ENCODE measurements around the gene FAM117B. TPM values are rescaled to one million over a fixed set of nuclear protein-coding genes. Genes with fewer than 3 reads are reported as not detected.
A peak's percentile ranks its signal among the peaks of the same experiment; 100 is the strongest.
"Not testable (repeated sequence)": the region's sequence is repeated elsewhere in the genome, so short reads cannot be mapped to it uniquely, and the experiment has no call there.

The FAM117B gene
- total RNA-seq, 1 donor from 2014 or later: 1.4 TPM

DNA sequence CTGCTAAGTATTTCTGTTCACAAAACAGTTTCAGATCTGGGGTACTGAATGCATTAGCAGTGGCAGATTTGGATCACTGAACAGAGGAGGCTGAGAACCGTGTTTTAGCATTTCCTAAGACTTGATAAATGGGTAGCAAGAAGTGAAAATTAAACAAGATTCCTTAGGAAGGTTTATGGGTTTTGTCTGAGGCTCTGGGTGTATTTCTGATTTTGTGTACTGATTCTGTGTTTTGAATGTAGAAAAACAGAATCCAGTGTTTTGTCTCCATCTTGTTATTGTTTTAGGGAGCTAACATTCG lies 1.4 kb downstream of the FAM117B start:
- peak in 1 of 2 donors; percentile 11 for DNase-seq (ENCODE audit: low read depth in 2 of 2)

DNA sequence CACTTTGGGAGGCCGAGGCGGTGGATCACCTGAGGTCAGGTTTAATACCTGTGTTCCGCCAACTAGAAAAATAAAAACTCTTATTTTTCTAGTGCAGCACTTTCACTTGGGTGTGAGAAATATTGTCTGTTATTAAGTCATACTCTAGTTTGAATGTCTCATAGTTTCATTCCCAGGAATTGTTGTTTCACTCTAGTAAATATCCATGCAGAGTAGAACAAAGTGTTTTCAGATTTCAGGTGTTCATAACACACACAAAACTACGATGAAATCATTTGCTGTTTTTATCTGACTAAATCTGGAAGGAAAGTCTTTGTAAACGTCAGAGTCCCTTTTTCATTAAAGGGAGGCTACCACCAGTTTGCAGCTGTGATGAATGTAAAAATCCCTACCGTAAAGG lies 4.0 kb downstream of the FAM117B start:
- DNase-seq (ENCODE audit: low read depth in 2 of 2): no peak

DNA sequence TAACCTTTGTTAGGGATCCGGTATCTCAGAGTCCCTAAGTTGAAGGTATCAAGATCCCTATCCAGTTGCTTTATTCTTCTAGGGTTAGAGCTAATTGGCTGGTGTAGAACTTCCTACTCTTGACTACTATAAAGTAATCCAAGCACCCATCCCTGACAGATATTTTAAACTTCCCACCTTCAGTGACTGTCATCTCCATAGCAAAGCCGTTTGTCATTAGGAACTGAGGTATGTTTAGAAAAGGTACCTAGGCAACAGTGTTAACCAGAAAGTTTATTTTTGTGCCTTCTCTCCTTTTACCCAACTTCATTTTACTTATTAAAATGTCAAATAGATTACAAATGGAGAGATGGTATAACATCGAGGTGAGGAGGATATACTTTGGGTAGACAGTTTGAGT lies 4.5 kb downstream of the FAM117B start:
- DNase-seq (ENCODE audit: low read depth in 2 of 2): no peak

DNA sequence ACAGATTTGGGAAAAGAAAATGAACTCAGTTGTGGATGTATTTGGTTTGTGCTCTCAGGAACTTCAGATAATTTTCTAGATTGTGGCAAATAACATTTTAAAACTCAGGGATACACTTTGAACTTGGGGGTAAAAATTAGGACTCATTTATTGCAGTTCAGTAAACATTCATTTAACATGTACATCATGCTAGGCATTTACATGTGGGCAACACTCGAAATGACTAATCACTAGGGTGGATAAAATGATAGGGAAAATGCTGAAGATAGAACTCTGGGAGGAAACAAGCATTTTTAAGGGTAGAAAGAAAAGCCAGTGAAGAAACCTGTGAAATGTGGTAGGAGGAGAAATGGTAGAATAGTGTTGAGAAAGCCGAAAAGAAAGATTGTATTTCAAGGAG lies 7.8 kb downstream of the FAM117B start:
- no peak for DNase-seq (ENCODE audit: low read depth in 2 of 2)

DNA sequence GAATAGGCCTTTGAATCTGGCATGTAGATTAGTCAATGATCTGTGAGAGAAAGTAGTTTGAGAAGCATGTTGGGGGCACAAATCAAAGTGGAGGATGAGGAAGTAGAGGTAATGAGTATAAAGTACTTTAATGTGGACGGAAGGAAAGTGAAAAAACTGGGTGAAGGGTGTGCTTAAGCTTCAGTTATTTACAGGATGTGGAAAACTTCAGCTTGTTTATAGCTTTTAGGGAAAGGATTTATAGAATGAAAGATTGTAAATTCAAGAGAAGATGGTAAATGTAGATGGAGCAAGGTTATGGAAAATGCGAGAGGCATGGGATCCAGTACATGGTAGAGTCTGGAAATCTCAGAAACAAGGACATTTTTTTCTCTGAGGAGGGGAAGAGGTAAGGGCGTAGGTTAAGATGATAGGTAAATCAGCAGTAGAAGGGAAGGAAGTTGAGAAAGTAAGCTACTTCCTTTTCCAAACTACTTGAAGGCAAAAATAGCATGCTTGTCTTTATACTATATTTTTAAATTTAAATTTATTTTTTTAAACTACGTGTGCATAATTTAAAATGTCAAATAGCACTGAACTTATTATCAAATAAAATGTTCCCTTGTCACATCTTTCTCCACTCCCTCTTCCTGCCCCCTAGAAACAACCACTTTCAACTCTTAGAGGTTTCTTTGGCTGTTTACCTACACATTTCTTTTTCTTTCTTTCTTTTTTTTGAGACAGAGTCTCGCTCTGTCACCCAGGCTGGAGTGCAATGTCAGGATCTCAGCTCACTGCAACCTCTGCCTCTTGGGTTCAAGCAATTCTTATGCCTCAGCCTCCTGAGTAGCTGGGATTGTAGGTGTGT lies 8.5 kb downstream of the FAM117B start:
- DNase-seq (ENCODE audit: low read depth in 2 of 2): no peak

DNA sequence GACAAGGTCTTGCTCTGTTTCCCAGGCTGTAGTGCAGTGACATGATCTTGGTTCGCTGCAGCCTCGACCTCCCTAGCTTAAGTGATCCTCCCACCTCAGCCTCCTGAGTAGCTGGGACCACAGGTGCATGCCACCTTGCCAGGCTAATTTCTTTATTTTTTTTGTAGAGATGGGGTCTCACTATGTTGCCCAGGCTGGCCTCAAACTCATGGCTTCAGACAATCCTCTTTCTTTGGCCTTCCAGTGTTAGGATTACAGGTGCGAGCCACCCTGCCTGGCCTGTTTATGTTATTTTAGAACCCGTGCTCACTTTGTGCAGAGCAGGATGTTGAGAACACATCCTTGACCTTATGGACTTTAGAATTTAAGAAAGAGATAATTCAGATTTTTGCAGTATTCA lies 17.4 kb downstream of the FAM117B start:
- DNase-seq (ENCODE audit: low read depth in 2 of 2): no peak

DNA sequence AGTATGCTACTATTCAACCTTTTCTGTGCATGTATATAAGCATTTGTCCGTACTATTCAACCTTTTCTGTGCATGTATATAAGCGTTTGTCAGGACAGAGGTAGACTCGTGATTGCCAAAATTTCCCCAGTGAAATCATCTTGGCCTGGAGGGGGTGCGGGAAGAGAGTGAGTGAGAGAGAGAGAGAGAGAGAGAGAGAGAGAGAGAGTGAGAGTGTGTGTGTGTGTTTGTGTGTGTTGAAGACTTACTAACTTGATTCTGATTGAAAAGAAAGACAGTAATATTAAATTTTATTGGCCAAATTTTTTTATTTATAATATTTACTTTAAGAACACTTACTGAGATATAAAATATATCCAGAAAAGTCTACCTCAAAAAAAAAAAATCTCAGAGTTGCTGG lies 19.1 kb downstream of the FAM117B start:
- no peak for DNase-seq (ENCODE audit: low read depth in 2 of 2)

DNA sequence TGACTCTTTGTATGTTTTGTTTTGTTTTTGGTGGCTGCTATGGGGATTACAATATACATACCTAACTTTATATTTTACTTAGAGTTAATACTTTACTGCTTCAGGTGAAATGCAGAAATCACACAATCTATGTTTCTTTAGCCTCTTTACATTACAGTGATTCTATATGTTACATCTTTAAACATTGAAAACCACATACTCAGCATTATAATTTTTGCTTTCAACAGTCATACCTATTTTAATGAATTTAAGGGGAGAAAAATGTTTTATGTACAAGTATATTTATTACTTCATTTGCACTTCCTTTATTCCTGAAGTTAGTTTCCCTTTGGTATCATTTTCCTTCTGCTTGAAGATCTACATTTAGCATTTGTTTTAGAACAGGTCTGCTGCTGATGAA lies 23.1 kb downstream of the FAM117B start:
- DNase-seq (ENCODE audit: low read depth in 2 of 2): no peak

DNA sequence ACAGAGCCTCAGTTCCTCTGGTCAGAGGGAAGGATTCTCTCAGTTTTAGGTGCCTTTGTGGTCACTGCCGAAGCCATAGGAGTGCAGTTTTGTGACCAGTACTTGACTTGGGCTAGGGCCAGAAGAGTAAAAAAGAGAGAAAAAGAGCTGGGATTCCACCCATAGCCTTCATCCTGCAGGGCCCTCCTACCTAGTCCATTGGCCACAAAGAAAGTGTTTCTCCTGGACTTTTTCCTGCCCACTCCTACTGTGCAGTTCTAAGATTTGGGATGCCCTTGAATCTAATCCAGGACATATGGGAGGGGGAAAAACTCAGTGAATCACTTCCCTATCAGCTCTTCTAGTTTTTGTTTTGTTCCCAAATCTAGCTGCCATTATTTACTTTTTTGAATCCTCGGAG lies 26.0 kb downstream of the FAM117B start:
- no peak for DNase-seq (ENCODE audit: low read depth in 2 of 2)

DNA sequence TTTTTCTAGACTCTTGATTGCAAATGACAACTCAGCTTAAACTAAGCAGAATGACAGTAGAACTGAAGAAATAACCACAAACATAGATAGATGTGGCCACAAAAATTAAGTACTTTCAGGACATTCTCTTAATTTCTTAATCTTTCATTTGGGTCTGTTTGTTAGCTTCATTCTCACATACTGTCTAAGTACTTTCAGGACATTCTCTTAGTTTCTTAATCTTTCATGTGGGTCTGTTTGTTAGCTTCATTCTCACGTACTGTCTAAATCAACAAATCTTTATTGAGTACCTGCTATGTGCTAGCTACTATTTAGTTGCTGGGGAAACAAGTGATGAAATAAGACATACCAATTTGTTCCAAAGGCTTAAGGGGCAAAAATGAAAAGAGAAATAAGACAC lies 35.1 kb downstream of the FAM117B start:
- DNase-seq (ENCODE audit: low read depth in 2 of 2): no peak

DNA sequence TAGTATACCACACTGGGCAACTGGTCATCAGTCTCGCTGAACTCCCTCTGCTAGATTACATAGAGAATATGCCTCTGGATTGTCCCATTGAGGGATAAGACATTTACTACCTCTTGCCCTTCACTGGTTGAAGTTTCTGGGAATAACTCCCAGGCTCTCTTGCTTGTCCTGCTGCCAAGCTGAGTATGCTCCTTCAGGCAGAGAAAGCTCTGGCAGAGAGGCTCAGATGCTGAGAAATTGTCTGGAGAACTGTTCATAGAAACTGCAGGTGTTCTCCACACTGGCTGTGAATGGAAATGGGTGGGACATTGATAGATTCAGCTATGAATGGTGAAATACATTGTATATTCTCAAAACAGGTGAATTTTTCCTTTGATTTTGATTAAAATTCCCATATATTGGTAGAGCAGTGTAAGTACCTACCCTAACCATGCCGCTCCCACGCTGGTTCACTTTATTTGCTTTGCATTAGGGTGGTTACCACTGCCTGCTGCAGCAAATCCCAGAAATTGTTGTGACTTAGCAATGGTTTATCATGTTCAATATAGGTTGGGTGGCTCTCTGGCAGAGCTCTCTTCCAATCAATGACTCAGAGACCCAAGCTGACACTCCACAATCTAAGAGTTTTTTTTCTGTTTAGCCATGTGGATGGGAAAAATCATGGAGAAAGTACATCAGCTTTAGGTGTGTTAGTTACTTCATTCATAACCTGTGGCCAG lies 36.7 kb downstream of the FAM117B start:
- DNase-seq (ENCODE audit: low read depth in 2 of 2): no peak

DNA sequence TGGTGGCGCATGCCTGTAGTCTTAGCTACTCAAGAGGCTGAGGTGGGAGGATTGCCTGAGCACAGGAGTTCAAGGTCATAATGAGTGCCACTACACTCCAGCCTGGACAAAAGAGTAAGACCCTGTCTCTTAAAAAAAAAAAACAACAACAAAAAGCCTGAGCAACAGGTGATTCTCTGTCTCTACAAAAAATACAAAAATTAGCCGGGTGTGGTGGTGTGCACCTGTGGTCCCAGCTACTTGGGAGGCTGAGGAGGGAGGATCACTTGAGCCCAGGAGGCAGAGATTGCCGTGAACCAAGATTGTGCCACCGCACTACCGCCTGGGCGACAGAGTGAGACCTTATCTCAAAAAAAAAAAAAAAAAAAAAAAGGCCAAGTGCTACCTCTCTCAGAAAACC lies 40.3 kb downstream of the FAM117B start:
- not testable (repeated sequence) for DNase-seq (ENCODE audit: low read depth in 2 of 2)

DNA sequence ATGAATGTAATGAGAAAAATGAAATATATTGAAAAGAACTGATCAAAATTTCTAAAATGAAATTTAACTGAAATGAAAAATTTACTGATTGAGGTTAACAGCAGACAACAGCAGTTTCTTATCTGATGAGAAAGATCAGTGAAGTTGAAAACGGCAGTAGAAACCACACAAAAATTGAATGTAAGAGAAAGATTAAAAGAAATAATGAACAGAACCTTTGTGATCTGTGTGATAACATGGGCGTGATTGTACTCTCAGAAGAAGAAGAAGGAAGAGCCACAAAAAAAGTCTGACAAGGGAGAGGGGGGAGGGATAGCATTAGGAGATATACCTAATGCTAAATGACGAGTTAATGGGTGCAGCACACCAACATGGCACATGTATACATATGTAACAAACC lies 45.2 kb downstream of the FAM117B start:
- DNase-seq (ENCODE audit: low read depth in 2 of 2): no peak

DNA sequence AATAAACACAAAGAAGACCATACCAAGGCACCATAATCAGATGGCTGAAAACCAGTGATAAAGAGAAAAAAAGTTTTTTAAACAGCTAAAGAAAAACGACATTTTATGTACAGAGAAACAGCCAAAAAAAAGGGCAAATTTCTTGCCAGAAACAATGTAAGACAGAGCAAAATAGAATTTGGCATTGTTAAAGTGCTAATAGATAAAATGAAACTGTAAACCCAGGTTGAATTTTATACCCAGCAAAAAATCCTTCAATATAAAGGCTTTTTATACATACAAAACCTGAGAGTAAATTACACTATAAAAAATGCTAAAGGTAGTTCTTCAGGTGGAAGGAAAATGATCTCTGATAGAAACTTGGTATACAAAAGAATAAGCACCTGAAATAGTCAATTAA lies 45.7 kb downstream of the FAM117B start:
- DNase-seq (ENCODE audit: low read depth in 2 of 2): no peak

DNA sequence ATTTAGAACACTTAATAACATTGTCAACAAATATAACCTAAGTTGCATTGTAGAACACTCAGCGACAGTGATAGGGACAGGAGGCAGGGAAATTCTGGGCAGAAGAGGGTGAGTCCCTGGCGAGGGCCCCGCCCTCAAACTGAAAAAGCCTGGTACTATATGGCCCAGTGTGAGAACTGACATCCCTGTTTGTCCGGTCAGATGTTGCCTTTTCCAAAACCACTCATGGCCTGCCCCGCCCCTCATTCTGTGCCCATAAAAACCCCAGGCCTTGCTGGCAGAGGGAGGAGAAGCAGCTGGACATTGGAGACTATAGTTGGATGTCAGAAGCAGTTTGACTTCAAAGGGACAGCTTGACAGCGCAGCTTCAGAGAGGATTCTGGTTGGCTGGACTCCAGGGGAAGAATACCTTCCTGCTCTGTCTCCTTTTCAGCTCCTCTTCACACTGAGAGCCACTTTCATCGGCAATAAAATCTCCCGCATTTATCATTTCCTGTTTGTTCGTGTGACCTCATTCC lies 47.0 kb downstream of the FAM117B start:
- no peak for DNase-seq (ENCODE audit: low read depth in 2 of 2)

DNA sequence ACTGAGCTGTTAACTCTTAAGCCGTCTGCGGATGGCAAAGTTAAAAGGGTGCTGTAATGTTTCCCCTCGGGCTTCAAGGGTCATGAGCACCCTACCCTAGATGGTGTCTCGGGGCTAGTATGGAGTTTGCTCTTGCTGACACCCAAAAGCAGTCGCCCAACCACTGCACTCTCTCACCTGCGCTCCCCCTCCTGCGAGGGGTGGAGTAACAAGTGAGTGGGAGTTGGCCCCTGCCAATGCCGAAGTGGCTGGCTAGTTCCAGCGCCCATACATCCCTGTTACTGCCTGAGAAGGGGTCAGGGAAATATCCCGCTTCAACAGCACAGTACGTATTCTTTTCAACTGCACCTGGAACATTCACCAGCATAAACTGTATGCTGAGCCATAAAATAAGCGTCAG lies 47.5 kb downstream of the FAM117B start:
- no peak for DNase-seq (ENCODE audit: low read depth in 2 of 2)

DNA sequence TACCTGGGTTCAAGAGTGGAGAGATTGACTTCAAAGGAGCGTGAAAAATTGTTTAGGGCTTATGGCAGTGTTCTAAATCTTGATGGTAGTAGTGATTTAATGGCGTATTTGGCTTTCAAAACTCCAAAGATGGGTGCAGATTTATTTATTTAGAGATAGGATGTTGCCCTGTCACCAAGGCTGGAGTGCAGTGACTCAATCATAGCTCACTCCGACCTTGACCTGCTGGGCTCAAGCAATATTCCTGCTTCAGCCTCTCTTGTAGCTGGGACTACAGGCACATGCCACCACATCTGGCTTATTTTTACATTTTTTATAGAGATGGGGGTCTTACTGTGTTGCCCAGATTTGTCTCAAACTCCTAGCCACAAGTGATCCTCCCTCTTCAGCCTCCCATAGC lies 52.5 kb downstream of the FAM117B start:
- no peak for DNase-seq (ENCODE audit: low read depth in 2 of 2)

DNA sequence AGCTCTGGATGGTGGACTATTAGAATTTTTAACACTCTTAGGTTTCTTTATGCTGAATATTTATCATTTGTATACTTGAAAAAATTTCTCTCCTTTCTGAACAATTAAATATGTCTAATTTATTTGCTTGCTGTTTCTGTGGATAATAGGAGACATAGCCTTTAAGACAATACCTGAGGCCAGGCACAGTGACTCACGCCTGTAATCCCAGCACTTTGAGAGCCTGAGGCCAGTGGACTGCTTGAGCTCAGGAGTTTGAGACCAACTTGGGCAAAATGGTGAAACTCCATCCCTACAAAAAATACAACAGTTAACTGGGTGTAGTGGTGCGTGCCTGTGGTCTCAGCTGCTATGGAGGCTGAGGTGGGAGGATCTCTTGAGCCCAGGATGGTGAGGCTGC lies 54.7 kb downstream of the FAM117B start:
- DNase-seq (ENCODE audit: low read depth in 2 of 2): no peak

DNA sequence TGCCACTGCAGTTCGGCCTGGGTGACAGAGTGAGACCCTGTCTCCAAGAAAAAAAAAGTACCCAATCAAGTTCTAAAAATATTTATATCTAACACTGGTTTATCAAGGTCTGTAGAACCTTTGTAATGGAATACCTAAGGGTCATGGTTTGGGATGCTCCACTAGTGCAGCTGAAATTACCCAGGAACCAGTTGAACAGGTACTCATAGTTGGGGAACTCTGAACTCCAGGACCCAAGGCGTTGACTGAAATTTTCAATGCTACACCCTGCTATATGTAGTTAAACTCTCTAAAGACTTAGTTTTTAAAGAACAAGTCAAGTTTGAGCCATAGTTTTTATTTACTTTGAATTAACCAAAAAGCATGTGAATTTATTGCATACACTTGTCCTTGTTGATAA lies 55.1 kb downstream of the FAM117B start:
- DNase-seq (ENCODE audit: low read depth in 2 of 2): no peak

DNA sequence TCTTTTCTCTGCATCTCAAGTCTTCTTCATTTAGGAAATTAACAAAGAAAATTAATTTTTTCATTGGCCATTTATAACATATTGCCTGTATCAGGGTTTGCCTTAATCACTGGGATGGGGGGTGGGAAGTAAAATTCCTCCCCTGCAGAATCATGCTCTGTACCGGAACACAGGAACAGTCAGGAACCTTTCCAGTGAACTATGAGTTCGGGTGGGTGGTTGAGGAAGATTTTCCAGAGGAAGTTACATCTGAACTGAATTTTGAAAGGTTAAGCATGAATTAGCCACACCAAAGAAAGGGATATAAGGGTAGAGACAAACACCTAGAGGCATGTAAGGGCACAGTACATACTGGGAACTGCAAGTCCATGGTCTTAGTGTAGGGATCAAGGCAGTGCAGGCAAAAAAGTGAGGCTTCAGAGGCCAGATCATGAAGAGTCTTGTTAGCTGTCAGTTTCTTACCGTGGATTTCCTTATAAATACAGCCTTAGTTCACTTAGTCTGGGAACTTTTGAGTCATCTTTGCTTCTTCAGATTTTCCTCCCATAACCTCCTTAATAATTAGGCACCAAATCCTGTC lies 55.6 kb downstream of the FAM117B start:
- no peak for DNase-seq (ENCODE audit: low read depth in 2 of 2)

DNA sequence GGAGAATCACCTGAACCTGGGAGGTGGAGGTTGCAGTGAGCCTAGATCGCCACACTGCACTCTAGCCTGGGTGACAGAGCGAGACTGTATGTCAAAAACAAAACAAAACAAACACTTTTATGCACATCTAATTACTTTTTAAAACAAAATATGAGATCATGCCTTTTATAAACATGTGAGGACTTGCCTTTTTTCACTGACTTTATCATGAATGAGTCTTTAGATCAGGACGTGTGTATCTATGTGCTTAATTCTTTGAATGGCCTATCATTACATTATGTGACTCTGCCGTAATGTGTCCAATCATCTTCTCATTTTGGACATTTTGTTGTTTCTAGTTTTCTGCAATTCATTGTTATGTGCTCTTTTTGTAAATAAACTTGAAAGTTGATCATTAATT lies 58.7 kb downstream of the FAM117B start:
- no peak for DNase-seq (ENCODE audit: low read depth in 2 of 2)

DNA sequence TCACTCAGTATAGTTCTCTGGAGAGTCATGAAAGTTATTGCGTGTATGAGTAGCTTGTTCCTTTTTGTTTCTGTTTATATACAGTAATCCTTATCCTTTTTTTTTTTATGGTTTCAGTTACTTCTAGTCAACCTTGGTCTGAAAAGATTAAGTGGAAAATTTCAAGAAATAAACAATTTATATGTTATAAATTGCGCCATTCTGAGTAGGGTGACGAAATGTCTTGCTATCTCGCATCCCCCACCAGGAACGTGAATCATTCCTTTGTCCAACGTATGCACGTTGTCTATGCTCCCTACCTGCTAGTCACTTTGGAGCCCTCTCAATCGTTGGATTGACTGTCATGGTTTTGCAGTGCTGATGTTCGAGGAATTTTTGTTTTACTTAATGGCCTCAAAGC lies 60.4 kb downstream of the FAM117B start:
- no peak for DNase-seq (ENCODE audit: low read depth in 2 of 2)
